Stimulated activated CD4-positive, alpha-beta T cell treated with anti-CD3 and anti-CD28 coated beads, TNF-alpha, amount 100 ng/mL, for 48 hours (primary cell): Measurements from ENCODE around the gene ALCAM.

Source experiments
- DNase-seq, 3 donors: peaks; one replicate each; pipeline ENCODE4 v3.0.0-alpha.2; 2020; ENCODE audit warnings: low read depth in 3 of 3

Gene ALCAM

DNA sequence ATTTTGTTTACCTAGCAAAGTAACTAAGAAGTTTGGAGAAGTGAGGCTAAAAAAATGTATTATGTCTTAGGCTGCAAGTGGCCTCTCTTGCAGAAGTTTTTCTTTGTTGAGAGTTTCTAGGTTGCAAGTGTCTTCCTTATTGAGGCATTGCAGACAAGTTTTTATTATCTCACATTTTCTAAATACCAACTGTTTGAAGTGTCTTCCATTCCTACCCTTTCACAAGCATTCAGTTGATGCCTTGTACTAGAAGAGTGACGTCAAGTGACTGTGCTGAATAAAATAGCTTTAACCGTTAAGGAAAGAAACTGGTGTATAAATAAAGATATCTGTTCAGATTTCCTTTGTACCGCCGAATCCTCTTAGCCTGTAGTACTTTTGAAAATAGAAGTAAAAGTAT, 123.3 kb downstream of the ALCAM start:
- no peak for DNase-seq

DNA sequence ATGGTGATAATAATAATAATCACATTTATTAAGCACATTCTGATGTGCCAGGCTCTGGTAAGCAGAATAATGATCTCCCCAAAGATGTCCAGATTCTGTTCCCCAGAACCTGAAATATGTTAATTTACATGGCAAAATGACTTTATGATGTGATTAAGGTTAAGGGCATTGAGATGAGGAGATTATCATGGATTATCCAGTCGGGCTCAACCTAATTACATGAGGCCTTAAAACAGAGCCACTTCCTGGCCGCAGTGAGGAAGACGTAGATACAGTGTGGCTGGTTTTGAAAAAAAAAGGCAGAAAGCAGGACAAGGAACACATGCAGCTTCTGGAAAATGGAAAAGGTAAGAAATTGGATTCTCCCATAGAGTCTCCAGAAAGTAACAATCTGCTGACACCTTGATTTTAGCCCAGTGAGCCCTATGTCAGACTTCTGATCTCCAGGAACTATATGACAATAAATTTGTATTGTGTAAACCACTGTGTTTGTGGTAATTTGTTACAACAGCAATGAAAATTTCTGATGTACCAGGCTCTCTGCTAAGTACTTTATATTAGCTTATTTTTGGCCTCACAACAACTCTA, 126.7 kb downstream of the ALCAM start:
- DNase-seq = no peak

DNA sequence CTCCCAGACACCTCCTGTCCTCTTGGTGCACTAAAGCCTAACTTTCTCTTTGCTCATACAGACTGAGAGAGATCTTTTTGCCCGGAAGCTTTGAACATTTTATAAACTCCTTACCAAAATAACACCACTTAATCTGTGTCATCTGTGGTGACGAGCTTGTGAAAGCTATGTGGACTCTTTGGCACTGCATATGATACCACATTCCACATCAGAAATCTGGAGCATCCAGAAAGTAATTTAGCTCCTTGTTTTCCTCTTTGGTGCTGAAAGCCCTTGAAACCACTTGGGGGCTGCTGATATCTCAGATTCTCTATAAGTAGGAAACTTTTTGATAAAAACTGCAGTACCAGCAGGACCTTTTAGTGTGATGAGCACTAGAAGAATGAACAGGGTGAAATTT, 128.3 kb downstream of the ALCAM start:
- DNase-seq = no peak

DNA sequence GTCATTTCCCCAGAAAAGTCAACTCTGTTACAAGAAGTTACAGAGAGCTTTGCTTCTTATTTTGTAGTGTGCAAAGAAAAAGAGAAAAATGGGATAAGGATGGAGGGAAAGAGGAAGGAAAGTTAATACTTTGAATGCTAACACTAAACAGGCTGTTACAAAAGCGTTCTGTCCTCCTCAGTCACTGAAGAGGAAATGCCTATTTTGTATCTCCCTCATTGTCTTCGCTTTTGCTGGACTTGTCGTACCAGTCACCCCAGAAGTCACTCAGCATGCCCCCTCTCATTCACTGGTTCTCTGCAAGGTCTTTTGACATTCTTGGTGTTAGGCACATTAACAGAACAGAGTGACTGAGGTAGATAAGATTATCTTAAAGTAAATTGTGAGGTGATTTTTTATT, 129.6 kb downstream of the ALCAM start:
- DNase-seq = no peak

DNA sequence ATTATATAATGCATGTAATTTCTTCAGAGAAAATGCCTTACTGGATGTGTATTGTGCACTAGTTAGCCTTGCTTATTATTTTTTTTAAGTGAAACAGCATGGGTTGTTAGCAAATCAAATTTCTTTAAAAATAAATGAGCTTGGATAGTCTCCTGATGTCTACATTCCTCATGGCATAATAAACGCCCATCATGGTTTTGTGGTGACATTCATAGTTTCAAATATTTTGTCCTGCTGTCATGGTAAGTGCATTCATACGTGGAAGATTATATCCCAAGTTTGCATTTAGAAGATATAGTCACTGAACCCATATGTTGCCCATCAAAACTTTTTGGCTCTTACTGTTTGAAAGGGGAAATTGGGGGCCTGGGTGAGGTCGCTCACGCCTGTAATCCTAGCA, 130.7 kb downstream of the ALCAM start:
- DNase-seq = no peak

DNA sequence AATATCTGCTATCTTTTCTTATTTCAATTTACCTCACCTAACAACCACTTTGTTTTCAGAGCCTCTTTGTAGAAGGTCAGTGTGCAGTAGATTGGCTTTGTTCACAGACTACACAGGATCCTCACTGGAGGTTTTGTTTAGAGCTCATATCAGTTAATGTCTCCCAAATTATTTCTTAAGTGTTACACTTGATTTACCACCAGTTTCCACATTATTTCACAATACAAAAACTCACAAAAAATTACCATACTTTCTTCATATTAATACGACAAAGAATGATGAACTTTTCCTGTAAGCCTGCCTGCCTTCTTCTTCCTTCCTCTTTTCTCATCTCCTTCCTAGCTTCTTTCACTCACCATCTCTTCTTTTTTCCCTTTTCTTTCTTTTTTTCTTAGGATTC, 133.3 kb downstream of the ALCAM start:
- no peak for DNase-seq

DNA sequence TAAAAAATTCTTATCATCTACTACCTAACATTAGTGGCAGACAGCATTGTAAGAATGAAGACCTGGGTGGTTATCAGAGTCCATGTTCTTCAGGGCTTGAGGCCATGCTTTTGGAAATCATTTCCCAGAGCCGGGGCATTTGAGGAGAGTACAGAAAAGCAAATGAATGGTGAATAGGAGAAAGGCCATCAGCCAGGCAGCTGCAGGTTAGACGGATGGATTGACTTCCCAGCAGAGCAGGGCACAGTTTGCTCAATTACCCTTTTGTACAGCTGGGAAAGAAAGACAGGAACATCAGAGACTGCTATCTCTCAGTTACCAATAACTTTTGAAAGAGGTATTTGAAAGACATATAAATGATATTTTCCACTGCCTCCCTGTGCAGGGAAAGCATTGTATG, 135.6 kb downstream of the ALCAM start:
- DNase-seq = no peak

DNA sequence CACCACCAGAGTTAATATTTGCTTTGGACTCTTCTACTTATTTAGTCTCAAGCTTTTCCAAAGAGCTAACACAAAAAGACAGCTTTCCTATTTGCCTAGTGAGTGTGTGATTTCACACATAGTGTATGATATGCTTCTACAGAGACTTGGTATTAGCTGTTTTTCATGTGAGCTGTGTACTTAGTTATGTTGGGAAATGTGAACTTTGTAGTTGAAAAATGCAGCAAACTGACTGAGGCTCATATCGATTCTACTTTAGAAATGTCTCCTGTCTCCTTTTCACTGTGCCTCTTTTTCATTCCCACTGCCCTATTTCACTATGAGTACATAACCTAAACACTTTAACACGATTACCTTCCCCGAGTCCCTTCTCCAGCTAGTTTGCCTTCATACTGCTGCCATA, 136.5 kb downstream of the ALCAM start:
- no peak for DNase-seq

DNA sequence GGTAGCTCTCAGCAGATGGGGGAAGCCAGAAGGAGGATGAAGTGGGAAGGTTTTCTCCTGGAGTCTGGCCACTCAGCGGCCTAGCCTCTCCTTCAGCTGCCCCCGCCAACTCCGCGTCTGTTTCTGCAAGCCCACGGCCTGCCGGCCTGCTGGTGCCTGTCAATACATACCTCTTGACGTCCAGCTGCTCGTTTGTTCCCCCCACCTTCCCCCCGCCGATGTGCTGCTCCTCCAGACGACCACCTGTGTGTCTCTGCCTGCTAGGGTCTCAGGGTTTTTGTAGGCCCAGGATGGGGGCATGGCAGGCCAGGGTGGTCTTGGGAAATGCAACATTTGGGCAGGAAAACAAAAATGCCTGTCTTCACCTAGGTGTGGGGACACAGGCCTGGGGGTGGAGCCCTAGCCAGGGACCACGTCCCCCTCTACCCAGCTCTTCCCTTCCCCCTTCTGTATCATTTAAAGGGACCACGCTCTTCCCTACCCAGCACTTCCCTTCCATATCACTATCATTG, 137.8 kb downstream of the ALCAM start:
- no peak for DNase-seq

DNA sequence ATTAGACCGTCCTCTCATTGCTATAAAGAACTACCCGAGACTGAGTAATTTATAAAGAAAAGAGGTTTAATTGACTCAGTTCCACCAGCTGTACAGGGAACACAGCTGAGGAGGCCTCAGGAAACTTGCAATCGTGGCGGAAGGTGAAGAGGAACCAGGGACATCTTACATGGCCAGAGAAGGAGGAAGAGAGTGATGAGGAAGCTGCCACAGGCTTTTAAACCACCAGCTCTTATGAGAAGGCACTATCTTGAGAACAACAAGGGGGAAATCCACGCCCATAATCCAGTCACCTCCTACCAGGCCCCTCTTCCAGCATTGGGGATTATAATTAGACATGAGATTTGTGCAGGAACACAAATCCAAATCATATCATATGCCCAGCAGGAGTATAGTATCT, 138.5 kb downstream of the ALCAM start:
- no peak for DNase-seq

DNA sequence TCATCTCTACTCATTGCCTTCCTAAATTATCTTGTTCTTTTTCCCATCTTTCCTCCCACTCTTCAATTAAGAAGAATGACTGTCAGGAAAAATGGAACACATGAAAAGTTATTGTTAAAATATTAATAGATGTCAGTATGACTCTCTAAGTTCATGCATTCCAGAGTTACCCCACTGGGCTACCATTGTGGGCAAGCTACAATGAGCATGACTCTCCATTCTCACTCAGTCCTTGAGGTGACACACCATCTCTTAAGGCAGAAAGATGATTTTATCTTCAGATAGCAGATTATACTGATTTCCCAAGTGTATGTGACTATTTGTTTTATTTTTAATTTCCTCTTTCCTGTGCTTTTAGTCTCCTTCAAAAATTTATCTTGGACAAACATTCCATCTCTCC, 144.3 kb downstream of the ALCAM start:
- DNase-seq = no peak

DNA sequence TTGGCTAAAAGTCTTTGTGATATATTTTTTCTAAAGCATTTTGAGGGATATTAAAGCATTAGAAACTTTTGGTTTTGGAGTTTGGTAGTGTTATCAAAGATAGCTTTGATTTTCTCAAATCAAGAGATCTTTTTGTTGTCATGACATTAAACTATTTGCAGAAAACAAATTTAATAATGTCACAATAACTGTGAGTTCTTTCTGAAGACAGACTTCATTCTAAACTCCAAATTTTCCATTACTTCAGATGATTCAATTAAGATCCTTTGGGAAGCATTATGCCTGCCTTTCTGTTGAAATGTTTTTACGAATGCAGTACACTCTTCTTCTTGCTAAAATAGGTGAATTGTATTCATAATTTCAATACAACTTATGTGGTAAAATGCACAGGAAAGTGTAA, 145.4 kb downstream of the ALCAM start:
- no peak for DNase-seq

DNA sequence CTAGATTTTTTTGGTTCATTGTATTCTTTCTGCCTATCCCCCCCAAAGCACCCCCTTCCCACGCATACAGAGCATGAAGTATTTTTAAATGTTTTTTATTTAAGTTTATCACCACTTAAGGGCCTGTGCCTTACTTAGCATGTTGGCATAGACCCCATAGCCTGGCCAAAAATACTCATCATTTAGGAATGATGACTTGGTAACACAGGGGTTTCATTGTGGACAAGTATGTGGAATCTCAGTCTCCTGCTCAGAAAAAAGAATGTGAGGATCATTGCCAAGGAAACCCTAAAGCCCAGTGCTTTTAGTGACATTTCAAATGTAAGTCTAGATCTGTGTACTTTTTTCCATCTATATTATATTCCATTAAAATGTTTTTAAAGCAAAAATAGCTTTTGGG, 146.3 kb downstream of the ALCAM start:
- DNase-seq = no peak

DNA sequence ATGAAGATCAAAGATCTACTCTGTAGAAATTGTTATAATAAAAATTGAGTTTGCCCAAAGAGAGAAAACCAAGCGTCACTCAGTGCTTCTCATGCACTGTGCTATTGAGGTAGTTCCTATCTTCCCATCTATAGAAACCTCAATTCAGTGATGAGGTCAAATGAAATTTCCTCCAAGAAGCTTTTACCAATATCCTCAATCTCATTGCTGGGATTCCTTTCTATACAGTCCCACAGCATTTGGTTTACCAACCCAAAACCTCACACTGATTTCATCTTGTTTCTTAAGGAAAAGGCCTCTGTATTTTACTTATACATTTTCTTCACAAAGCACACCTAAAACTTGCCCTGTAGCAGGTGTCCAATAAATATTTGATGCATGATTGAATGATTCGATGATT, 147.2 kb downstream of the ALCAM start:
- no peak for DNase-seq

DNA sequence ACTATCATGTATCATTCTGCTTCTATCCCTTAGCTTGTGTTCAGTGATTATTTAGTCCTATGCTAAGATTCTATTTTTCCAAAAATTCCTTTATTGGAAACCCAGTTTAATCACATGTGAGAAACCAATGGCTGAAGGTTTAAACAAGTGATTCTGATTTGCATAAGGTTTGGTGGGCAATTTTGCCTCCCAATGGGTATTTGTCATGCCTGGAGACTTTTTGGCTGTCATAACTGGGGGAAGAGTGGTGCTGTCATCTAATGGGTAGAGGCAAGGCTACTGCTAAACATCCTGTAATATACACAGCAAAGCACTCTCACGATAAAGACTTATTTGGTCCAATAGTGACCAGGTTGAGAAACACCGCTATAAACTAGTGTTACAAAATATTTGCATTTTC, 148.7 kb downstream of the ALCAM start:
- no peak for DNase-seq

DNA sequence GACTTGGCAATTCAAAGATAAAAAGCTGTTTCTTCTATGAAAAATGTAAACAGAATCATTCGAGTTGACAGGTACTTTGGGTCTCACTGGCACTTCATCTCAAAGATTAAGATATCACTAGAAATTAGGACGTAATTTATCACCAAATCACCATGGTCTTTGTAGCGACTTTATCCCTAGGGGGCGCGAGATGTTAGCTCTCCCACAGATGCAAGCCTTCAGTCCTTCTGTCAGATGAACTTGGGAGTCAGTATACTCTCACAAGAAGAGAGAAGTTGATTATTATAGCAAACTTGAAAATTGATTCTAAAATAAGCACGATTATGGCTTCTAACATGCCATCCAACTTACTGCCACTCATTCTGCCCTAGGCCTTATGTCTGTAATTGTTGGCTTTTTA, 150.3 kb downstream of the ALCAM start:
- no peak for DNase-seq

DNA sequence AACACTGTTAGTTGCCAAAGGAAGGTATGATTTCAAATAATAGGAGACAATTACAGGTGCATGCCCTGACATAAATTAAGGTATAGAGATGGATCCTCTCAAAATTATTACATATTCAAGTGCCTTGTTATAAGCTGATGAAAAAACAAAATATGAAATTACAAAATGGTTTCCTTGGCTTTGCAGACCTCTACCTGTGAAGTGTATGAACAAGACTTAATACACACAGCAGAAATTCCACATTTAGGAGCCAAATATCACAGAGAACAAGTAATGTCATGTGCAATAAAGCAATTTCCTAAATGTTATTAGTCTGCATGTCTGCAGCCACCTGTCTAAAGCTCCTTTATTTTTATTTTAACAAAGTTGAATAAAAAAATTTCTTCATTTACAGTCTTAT, 151.5 kb downstream of the ALCAM start:
- DNase-seq = no peak

DNA sequence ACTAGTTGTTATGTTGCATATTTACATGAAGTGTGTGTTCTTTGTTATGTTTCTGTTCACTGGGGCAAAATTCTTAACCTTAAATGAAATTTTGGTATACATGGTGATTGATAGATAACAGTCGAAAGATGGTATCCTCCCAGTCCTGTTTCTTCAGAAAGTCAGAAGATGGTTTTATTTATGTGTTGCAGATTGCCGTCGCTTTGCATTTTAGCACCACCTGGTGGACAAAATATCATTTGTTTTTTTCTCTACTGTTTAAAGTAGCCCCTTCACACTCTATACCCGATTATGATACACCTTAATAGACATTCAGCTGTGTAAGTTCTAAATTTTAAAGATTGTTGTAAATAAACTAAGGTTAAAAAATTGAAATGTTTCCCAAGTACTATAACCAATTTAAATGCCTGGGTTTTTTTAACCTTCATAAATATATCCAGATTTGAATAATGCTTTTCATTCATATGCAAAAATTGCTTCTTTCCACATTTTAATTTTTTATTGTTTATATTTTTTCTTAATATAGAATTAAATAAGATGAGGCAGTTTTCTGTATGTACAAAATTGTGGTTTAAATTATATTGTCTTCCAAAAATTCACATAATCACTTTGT, 152.2 kb downstream of the ALCAM start:
- DNase-seq = no peak

DNA sequence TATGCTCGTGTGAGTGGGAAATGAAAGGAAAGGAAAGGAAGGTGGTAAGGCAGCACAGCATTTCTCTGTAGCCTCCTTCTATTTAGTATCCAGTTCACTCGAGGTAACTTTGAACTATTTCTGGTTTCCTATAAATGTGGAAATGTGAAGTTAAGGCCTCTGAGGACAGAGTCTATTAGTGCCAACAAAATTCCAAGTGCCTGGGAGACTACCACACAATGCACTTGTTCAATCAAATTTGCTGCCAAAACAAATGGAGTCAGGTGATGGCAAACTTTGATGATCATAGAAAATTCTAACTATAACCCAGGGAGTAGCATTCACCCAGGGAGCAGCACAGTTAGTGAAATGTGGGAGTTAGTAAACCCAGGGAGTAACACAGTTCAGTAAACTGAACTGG, 155.1 kb downstream of the ALCAM start:
- no peak for DNase-seq

DNA sequence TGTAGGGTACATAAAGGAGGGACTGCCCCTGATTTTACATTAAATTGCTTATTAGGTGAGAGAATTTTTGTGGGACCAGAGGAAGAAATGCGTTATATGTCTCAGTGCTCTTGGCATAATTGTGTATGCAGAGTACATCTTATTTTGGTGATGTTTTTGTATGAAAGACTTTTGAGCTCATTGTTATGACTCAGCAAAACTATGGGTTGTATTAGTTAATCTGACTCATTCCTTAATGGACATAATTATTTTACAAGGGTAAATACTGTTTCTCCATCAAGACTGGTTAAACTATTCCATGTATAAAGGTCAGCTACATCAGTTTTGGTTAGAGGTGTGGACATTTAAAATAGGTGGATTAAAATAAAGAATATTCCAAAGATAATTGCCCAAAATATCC, 156.8 kb downstream of the ALCAM start:
- no peak for DNase-seq

DNA sequence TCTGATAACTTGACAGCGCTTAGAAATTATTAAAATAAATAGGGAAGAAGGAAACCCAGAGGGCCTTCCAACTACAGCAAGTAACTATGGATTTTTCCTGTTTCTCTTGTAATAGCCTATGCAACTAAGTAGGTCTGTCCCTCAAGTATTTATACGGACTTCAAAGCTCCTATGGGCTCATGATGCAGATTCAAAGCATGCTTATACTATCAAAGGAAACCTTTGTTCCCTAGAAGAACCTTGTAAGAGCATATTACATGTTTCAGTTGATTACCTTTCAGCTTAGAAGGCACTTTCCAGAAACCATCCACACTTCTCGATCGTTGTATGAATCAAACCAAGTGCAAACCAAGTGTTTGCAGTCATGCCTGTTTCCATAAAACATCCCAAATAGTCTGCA, 158.8 kb downstream of the ALCAM start:
- DNase-seq = no peak

DNA sequence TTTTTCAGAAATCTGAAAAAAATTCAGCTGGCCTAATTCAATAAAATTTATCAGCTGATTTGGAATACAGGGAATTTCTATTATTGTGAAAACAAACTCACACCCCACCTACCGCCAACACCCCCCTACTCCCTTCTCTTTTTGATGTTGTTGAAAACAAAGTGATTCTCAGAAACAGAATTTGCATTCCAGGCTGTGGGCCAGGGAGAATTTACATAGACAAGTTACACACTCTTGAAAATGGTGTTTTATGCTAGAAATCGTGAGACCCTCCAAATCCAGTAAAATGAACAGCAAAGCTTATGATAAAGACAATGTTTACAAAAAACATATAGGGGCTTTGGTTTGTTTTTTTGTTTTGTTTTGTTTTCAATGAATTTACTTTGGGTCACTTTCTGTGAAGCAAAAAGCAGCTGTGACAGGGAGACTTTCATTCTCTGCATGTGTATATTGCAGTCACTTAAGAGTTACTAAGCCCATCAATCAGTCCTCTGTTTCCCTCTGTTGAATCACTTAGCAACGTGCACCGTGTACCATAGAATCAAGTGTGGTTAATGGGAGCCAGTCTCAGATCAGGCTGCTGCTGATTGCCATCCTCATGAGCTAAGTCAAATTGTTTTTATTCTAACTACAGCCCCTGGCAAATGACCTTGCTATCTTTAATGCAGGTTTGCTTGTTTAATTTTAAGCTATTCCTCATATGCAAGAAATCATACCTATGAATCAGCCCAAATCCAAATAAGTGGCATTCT, 159.8 kb downstream of the ALCAM start:
- no peak for DNase-seq

DNA sequence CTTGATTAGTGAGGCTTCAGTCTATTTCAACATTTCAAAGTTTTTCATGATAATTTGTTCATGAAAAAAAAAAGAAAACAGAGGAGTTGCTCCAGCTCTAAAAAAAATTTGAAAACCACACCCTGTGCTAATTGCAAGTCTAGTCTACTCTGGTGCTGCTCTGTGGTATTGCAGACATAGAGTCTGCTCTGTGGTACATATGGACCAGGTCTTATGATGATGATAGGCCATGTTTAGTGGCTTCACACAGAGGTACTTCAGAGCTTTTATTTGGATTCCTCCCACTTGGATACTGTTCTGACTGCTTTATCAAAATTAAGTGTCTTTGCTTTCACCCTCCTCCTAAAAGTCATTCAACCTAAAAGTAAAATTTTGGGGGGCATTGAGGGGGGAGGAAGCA, 160.8 kb downstream of the ALCAM start:
- no peak for DNase-seq
